Uterus (tissue), 4 donors: ENCODE measurements around the gene BIN2. TPM values are rescaled to one million over a fixed set of nuclear protein-coding genes. Genes with fewer than 3 reads are reported as not detected.

Experiments
- DNase-seq, 2 donors: peaks; one replicate each; pipeline ENCODE4 v3.0.0-alpha.2; 2019 to 2020
- H3K27ac ChIP-seq, 2 donors: fragments of 200-600 bp; sonication (generic); 1 replicate in 1 of 2; 2 replicates in 1 of 2; pipeline ENCODE4 v1.5.1; 2016 to 2018
- H3K27me3 ChIP-seq, 2 donors: fragments of 200-600 bp; sonication (generic); one replicate each; pipeline ENCODE4 v1.5.1; 2018 to 2019; ENCODE audit warnings: control low read depth in 1 of 2
- H3K36me3 ChIP-seq, 2 donors: fragments of 200-600 bp; sonication (generic); one replicate each; pipeline ENCODE4 v1.5.1; 2019; ENCODE audit warnings: control low read depth in 1 of 2
- H3K4me1 ChIP-seq, 2 donors: fragments of 200-600 bp; sonication (generic); one replicate each; pipeline ENCODE4 v1.5.1; 2018 to 2019; ENCODE audit warnings: control low read depth in 1 of 2
- H3K4me3 ChIP-seq, 2 donors: fragments of 200-600 bp; sonication (generic); 1 replicate in 1 of 2; 2 replicates in 1 of 2; pipeline ENCODE4 v1.5.1; 2018 to 2019; ENCODE audit warnings: mild to moderate bottlenecking in 1 of 2
- H3K9me3 ChIP-seq, 2 donors: fragments of 200-600 bp; sonication (generic); one replicate each; pipeline ENCODE4 v1.5.1; 2019; ENCODE audit warnings: control low read depth in 1 of 2
- CTCF ChIP-seq, 4 experiments: fragments of 200-600 bp in 2 of 4; fragments of 450-650 bp in 2 of 4; sonication (generic) in 2 of 4; IDR thresholded peaks; one replicate each; pipeline ENCODE4 v1.5.1; 2016 to 2019; ENCODE audit warnings: antibody characterized with exemption in 4 of 4, mild to moderate bottlenecking in 2 of 4, moderate library complexity in 1 of 4
- POLR2A ChIP-seq, 2 donors: fragments of 450-650 bp; IDR thresholded peaks; one replicate each; pipeline ENCODE4 v1.6.1; 2016; ENCODE audit warnings: antibody characterized with exemption in 2 of 2, mild to moderate bottlenecking in 1 of 2, moderate library complexity in 1 of 2
- intact Hi-C: fragments of 100-400 bp; cut with DNase I; formaldehyde crosslinking; loops from one replicate; pipeline ENCODE4 v1.15.1; 2023; ENCODE audit warnings: low total_unique reads
- total RNA-seq, 4 donors: library from RNA; depleted of rRNA in 3 of 4; stranded (reverse); fragments of >200 nt in 3 of 4; gene quantifications; one replicate each; pipeline versions ENCODE4 v1.1.0 to v1.2.4, GENCODE V29; 2014 to 2023
- donor health status: DM: yes; HTN: yes; CAD: no.

The BIN2 gene
- total RNA-seq, 4 donors from 2014 or later: 0.29 to 5.0 (median 2.3) TPM

- H3K9me3 ChIP-seq: no peaks in the 10 kb centered on the region
- no peak overlapping the region for H3K27ac ChIP-seq
- intact Hi-C loops: no loop called here
- peaks cover 8 to 14% of the 10 kb centered on the region in 2 donors for H3K4me1 ChIP-seq
- TF ChIP-seq POLR2A (IDR thresholded peaks at IDR 0.05): no peak
- TF ChIP-seq CTCF (IDR thresholded peaks at IDR 0.05): no peak
- DNase-seq: no peak
- H3K36me3 ChIP-seq: no peaks in the 10 kb centered on the region
- H3K27me3 ChIP-seq: no peaks in the 10 kb centered on the region
- no peak overlapping the region for H3K4me3 ChIP-seq
Measured at GRCh38 chr12:51242120-51242519, 81.9 kb downstream of the BIN2 start.

- intact Hi-C loops: no loop called here
- Histone ChIP-seq H3K4me3 (no peak overlapping the region), H3K27me3 (no peaks in the 10 kb centered on the region), H3K27ac (no peak overlapping the region), H3K9me3 (no peaks in the 10 kb centered on the region), H3K36me3 (no peaks in the 10 kb centered on the region), H3K4me1 (peaks cover 8 to 14% of the 10 kb centered on the region in 2 donors)
- DNase-seq: no peak
- TF ChIP-seq CTCF (IDR thresholded peaks at IDR 0.05): no peak
- TF ChIP-seq POLR2A (IDR thresholded peaks at IDR 0.05): no peak
Measured at GRCh38 chr12:51240971-51241370, 83.0 kb downstream of the BIN2 start.

- TF ChIP-seq CTCF (IDR thresholded peaks at IDR 0.05) (peak in 2 of 4 experiments; percentile 8 to 25), POLR2A (IDR thresholded peaks at IDR 0.05) (peak; percentile 84 to 96)
- Histone ChIP-seq H3K4me1 (peaks cover 8 to 14% of the 10 kb centered on the region in 2 donors), H3K9me3 (no peaks in the 10 kb centered on the region), H3K4me3 (peak within 1 kb of the TSS; percentile 89 to 100), H3K27ac (peak within 1 kb of the TSS; percentile 99), H3K36me3 (no peaks in the 10 kb centered on the region), H3K27me3 (no peaks in the 10 kb centered on the region)
- intact Hi-C loops: no loop called here
- DNase-seq: peak; percentile 95 to 96
Measured at GRCh38 chr12:51238510-51239334, 85.3 kb downstream of the BIN2 start, which contains the start of gene DAZAP2. DAZAP2 (plus strand) TSS chr12:51238826; CDS start chr12:51238908, 82 bp downstream.

- Histone ChIP-seq H3K4me1 (peaks cover 8 to 14% of the 10 kb centered on the region in 2 donors), H3K4me3 (peak overlapping the region; percentile 89 to 100), H3K36me3 (no peaks in the 10 kb centered on the region), H3K9me3 (no peaks in the 10 kb centered on the region), H3K27ac (peak overlapping the region; percentile 99), H3K27me3 (no peaks in the 10 kb centered on the region)
- intact Hi-C loops: no loop called here
- DNase-seq: no peak
- peak in 1 of 4 experiments; percentile 12 for TF ChIP-seq CTCF (IDR thresholded peaks at IDR 0.05)
- TF ChIP-seq POLR2A (IDR thresholded peaks at IDR 0.05): no peak
Measured at GRCh38 chr12:51238037-51238509, 85.9 kb downstream of the BIN2 start.

GRCh38 chr12:51234530-51234929 lies 89.4 kb downstream of the BIN2 start:
- intact Hi-C loops: no loop called here
- Histone ChIP-seq H3K4me3 (no peak overlapping the region), H3K27ac (no peak overlapping the region), H3K36me3 (no peaks in the 10 kb centered on the region), H3K4me1 (peaks cover 0 to 5% of the 10 kb centered on the region in 2 donors), H3K9me3 (no peaks in the 10 kb centered on the region), H3K27me3 (no peaks in the 10 kb centered on the region)
- no peak for DNase-seq
- no peak for TF ChIP-seq CTCF (IDR thresholded peaks at IDR 0.05)
- TF ChIP-seq POLR2A (IDR thresholded peaks at IDR 0.05): no peak
